Measurements from ENCODE around the gene PIK3CB. TPM values are rescaled to one million over a fixed set of nuclear protein-coding genes. Genes with fewer than 3 reads are reported as not detected.
"Not testable (repeated sequence)": the region's sequence is repeated elsewhere in the genome, so short reads cannot be mapped to it uniquely, and the experiment has no call there.

The PIK3CB gene
- polyA plus RNA-seq, 1 donor from 2014 or later: 11.5 TPM

DNA sequence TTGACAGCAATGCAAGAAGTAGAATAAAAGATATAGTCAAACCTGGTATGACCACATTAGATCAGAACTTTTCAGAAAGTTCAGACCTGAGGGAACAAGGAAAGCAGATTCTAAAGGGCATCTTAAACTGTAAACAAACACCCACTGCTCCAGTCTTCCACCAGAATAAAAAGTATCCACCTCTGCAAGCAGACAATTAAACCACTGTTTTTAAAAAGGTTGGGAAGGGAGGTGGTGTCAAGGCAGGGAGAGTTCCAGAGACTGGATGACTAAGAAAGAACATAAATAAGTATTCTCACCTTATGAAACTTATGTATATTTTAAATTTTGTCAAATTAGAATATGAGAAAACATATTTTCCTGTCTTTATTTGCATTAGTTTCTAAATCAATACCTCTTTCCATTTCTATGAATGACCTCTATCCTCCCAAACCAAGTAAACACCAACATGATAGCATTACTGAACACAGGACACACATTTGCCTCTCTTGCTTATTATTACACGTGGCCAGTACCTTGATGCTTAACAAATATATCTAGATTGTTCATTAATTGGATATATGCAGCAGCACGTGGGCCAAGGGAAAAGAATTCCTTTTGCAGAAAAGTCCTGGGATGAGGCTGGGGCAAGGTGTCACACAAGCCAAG, 31.6 kb downstream of the PIK3CB start:
- Histone ChIP-seq H3K9me2 (ENCODE audit: insufficient read depth, low read length) (no peaks in the 10 kb centered on the region), H3K9ac (ENCODE audit: low read length) (no peak overlapping the region), H3K4me3 (ENCODE audit: low read length) (no peak overlapping the region), H3K27ac (ENCODE audit: low read length) (no peak overlapping the region), H2AFZ (ENCODE audit: low read depth, low read length) (no peak overlapping the region), H3F3A (ENCODE audit: insufficient read depth, low read length, poor library complexity, severe bottlenecking) (no peaks in the 10 kb centered on the region), H4K20me1 (ENCODE audit: insufficient read depth) (no peaks in the 10 kb centered on the region), H3K9me3 (ENCODE audit: low read length) (no peaks in the 10 kb centered on the region), H3K27me3 (ENCODE audit: insufficient read depth, low read depth, low read length) (no peaks in the 10 kb centered on the region), H3K36me3 (ENCODE audit: insufficient read depth, low read length) (no peaks in the 10 kb centered on the region), H3K79me2 (replicated peaks; ENCODE audit: insufficient read depth, low read length) (no peaks in the 10 kb centered on the region), H3K4me2 (ENCODE audit: low read length) (no peak overlapping the region)
- TF ChIP-seq MXI1 (conservative IDR thresholded peaks at IDR 0.05; ENCODE audit: poor library complexity, severe bottlenecking) (no peak), POLR2AphosphoS5 (IDR thresholded peaks at IDR 0.05) (no peak), RAD21 (conservative IDR thresholded peaks at IDR 0.05) (no peak), EZH2 (IDR thresholded peaks at IDR 0.05; ENCODE audit: borderline replicate concordance, insufficient read depth, low read length, poor library complexity, severe bottlenecking) (no peak), SMC3 (conservative IDR thresholded peaks at IDR 0.05; ENCODE audit: poor library complexity) (no peak), TAF1 (IDR thresholded peaks at IDR 0.05; ENCODE audit: low read depth) (no peak), EP300 (conservative IDR thresholded peaks at IDR 0.05; ENCODE audit: poor library complexity, severe bottlenecking) (no peak)
- TF ChIP-seq, protein P1, sequence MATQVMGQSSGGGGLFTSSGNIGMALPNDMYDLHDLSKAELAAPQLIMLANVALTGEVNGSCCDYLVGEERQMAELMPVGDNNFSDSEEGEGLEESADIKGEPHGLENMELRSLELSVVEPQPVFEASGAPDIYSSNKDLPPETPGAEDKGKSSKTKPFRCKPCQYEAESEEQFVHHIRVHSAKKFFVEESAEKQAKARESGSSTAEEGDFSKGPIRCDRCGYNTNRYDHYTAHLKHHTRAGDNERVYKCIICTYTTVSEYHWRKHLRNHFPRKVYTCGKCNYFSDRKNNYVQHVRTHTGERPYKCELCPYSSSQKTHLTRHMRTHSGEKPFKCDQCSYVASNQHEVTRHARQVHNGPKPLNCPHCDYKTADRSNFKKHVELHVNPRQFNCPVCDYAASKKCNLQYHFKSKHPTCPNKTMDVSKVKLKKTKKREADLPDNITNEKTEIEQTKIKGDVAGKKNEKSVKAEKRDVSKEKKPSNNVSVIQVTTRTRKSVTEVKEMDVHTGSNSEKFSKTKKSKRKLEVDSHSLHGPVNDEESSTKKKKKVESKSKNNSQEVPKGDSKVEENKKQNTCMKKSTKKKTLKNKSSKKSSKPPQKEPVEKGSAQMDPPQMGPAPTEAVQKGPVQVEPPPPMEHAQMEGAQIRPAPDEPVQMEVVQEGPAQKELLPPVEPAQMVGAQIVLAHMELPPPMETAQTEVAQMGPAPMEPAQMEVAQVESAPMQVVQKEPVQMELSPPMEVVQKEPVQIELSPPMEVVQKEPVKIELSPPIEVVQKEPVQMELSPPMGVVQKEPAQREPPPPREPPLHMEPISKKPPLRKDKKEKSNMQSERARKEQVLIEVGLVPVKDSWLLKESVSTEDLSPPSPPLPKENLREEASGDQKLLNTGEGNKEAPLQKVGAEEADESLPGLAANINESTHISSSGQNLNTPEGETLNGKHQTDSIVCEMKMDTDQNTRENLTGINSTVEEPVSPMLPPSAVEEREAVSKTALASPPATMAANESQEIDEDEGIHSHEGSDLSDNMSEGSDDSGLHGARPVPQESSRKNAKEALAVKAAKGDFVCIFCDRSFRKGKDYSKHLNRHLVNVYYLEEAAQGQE (IDR thresholded peaks at IDR 0.05; ENCODE audit: borderline replicate concordance): no peak
- TF ChIP-seq, protein P2, sequence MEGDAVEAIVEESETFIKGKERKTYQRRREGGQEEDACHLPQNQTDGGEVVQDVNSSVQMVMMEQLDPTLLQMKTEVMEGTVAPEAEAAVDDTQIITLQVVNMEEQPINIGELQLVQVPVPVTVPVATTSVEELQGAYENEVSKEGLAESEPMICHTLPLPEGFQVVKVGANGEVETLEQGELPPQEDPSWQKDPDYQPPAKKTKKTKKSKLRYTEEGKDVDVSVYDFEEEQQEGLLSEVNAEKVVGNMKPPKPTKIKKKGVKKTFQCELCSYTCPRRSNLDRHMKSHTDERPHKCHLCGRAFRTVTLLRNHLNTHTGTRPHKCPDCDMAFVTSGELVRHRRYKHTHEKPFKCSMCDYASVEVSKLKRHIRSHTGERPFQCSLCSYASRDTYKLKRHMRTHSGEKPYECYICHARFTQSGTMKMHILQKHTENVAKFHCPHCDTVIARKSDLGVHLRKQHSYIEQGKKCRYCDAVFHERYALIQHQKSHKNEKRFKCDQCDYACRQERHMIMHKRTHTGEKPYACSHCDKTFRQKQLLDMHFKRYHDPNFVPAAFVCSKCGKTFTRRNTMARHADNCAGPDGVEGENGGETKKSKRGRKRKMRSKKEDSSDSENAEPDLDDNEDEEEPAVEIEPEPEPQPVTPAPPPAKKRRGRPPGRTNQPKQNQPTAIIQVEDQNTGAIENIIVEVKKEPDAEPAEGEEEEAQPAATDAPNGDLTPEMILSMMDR (IDR thresholded peaks at IDR 0.05; ENCODE audit: poor library complexity, severe bottlenecking): no peak

DNA sequence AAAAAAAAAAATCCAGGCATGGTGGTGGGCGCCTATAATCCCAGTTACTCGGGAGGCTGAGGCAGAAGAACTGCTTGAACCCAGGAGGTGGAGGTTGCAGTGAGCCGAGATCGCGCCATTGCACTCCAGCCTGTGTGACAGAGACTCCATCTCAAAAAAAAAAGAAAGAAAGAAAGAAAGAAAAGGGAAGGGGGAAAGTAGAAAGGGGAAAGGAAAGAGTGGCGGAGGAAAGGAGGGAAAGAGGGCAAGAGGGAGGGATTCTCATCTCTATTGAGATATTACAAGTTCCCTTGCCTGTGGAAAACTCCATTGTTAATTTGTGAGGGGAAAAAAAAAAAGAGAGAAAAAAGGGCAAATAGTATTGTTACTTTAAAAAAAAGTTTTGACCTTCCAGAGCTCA, 32.5 kb downstream of the PIK3CB start:
- H3K4me3 ChIP-seq (ENCODE audit: low read length); H3F3A ChIP-seq (ENCODE audit: insufficient read depth, low read length, poor library complexity, severe bottlenecking); H3K27ac ChIP-seq (ENCODE audit: low read length); H4K20me1 ChIP-seq (ENCODE audit: insufficient read depth); H2AFZ ChIP-seq (ENCODE audit: low read depth, low read length); H3K79me2 ChIP-seq (replicated peaks; ENCODE audit: insufficient read depth, low read length); H3K4me2 ChIP-seq (ENCODE audit: low read length); H3K9me3 ChIP-seq (ENCODE audit: low read length); H3K36me3 ChIP-seq (ENCODE audit: insufficient read depth, low read length); H3K27me3 ChIP-seq (ENCODE audit: insufficient read depth, low read depth, low read length); H3K9ac ChIP-seq (ENCODE audit: low read length); H3K9me2 ChIP-seq (ENCODE audit: insufficient read depth, low read length): not testable (repeated sequence)

DNA sequence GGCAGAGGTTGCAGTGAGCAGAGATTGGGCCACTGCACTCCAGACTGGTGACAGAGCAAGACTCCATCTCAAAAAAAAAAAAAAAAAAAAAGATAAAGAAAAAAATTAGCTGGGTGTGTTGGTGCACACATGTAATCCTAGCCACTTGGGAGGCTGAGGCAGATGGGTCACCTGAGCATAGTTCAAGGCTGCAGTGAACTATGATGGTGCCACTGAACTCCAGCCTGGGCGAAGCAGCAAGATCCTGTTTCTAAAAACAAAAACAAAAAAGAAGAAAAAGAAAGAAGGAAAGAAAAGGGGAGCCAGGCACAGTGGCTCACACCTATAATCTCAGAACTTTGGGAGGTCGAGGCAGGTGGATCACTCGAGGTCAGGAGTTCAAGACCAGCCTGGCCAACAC, 32.9 kb downstream of the PIK3CB start:
- Histone ChIP-seq H3K4me3 (ENCODE audit: low read length) (no peak overlapping the region), H3F3A (ENCODE audit: insufficient read depth, low read length, poor library complexity, severe bottlenecking) (no peaks in the 10 kb centered on the region), H3K9me2 (ENCODE audit: insufficient read depth, low read length) (no peaks in the 10 kb centered on the region), H4K20me1 (ENCODE audit: insufficient read depth) (no peaks in the 10 kb centered on the region), H3K9me3 (ENCODE audit: low read length) (no peaks in the 10 kb centered on the region), H3K4me2 (ENCODE audit: low read length) (no peak overlapping the region), H2AFZ (ENCODE audit: low read depth, low read length) (no peak overlapping the region), H3K27me3 (ENCODE audit: insufficient read depth, low read depth, low read length) (no peaks in the 10 kb centered on the region), H3K36me3 (ENCODE audit: insufficient read depth, low read length) (no peaks in the 10 kb centered on the region), H3K79me2 (replicated peaks; ENCODE audit: insufficient read depth, low read length) (no peaks in the 10 kb centered on the region), H3K27ac (ENCODE audit: low read length) (no peak overlapping the region), H3K9ac (ENCODE audit: low read length) (no peak overlapping the region)
- TF ChIP-seq, protein P2 (IDR thresholded peaks at IDR 0.05; ENCODE audit: poor library complexity, severe bottlenecking): no peak
- TF ChIP-seq RAD21 (conservative IDR thresholded peaks at IDR 0.05) (no peak), TAF1 (IDR thresholded peaks at IDR 0.05; ENCODE audit: low read depth) (no peak), SMC3 (conservative IDR thresholded peaks at IDR 0.05; ENCODE audit: poor library complexity) (no peak), POLR2AphosphoS5 (IDR thresholded peaks at IDR 0.05) (no peak), MXI1 (conservative IDR thresholded peaks at IDR 0.05; ENCODE audit: poor library complexity, severe bottlenecking) (no peak), EP300 (conservative IDR thresholded peaks at IDR 0.05; ENCODE audit: poor library complexity, severe bottlenecking) (no peak), EZH2 (IDR thresholded peaks at IDR 0.05; ENCODE audit: borderline replicate concordance, insufficient read depth, low read length, poor library complexity, severe bottlenecking) (no peak)
- TF ChIP-seq, protein P1 (IDR thresholded peaks at IDR 0.05; ENCODE audit: borderline replicate concordance): no peak
